D721Med (cell line): ENCODE measurements around the gene CFAP61.

Experiments used
- DNase-seq: peaks from one replicate; pipeline ENCODE4 v3.0.0; 2011; ENCODE audit warnings: low spot score; ENCODE audit not compliant: insufficient read length
- FAIRE-seq: peaks from 2 replicates; lab custom pipeline; 2011; peaks lifted over from hg19 to GRCh38; lab: Jason Lieb, UNC
- TF ChIP-seq, protein P1 (sequence below): IDR thresholded peaks from 2 replicates; pipeline ENCODE4 v1.5.1; 2012; ENCODE audit warnings: mild to moderate bottlenecking, control low read depth; ENCODE audit not compliant: insufficient read depth; ENCODE audit errors: missing control alignments

The CFAP61 gene

DNA sequence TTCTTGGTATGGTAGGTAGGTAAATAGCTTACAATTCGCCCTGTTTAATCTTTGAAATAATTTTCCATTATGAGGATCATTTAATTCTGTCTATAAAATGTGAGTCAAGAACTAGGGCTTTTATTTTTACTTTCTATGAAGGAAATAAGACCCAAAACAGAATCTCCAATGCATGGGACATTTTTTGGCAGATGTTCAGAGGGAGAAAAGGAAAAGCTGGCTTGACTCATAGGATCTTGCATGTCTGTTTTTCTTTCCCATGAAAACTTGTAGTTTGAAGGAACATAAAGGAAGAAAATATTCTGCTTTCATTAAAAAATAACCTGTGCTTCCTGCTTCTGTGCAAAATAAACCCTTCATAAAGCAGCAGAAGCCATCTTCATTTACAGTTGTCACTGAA is 172.5 kb downstream of the CFAP61 start:
- FAIRE-seq (no peak), DNase-seq (no peak)

GRCh38 chr20:20225325-20226043 is 173.2 kb downstream of the CFAP61 start:
- FAIRE-seq = no peak
- DNase-seq = no peak
- TF ChIP-seq, protein P1, sequence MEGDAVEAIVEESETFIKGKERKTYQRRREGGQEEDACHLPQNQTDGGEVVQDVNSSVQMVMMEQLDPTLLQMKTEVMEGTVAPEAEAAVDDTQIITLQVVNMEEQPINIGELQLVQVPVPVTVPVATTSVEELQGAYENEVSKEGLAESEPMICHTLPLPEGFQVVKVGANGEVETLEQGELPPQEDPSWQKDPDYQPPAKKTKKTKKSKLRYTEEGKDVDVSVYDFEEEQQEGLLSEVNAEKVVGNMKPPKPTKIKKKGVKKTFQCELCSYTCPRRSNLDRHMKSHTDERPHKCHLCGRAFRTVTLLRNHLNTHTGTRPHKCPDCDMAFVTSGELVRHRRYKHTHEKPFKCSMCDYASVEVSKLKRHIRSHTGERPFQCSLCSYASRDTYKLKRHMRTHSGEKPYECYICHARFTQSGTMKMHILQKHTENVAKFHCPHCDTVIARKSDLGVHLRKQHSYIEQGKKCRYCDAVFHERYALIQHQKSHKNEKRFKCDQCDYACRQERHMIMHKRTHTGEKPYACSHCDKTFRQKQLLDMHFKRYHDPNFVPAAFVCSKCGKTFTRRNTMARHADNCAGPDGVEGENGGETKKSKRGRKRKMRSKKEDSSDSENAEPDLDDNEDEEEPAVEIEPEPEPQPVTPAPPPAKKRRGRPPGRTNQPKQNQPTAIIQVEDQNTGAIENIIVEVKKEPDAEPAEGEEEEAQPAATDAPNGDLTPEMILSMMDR = no peak

More for the DNA sequence above, 172.5 kb downstream of the CFAP61 start:
- TF ChIP-seq, protein P1 = no peak

GRCh38 chr20:20226554-20226953 is 174.2 kb downstream of the CFAP61 start:
- TF ChIP-seq, protein P1 = no peak
- FAIRE-seq = no peak
- DNase-seq = no peak

DNA sequence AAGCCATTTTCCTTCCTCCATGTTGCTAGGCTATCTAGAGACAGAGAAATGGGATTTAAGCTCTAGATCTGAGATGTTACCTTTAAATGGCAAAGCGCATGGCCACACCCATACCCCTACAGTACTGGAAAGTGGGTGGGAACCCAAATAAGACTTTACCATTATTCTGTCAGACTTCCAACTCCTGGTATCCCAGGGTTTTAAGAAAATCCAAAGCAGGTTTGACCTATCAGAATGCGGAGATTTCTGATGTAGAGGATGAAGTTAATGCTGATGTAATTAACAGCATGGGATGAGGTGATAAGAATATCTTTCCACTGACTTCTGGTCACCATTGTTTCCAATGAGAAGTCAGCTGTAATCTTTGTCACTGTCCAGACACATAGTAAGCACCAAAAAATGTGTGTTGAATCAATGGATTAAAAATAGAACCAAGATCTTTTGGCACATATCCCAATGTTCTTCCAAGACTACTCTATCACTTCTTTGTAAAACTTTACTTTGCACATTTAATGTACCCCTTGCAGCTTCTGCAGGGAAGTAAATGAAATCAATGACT is 174.8 kb downstream of the CFAP61 start:
- TF ChIP-seq, protein P1 = no peak
- DNase-seq (no peak), FAIRE-seq (no peak)

DNA sequence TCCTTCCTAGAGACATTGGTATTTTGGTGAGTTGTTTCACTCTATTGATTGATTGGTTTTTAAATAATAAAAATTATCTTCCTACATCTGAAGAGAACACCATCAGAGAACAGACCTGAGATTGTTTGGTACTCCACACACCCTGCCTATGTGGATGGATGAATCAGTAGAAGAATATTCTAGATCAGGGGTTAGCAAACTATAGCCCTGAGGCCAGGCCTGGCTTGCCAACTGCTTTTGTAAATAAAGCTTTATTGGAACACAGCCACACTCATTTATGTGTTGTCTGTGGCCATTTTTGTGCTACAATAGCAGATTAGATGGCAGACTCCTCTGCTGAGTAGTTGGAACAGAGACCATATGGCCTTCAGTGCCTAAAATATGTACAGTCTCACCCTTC is 176.0 kb downstream of the CFAP61 start:
- TF ChIP-seq, protein P1 = no peak
- DNase-seq (no peak), FAIRE-seq (no peak)

DNA sequence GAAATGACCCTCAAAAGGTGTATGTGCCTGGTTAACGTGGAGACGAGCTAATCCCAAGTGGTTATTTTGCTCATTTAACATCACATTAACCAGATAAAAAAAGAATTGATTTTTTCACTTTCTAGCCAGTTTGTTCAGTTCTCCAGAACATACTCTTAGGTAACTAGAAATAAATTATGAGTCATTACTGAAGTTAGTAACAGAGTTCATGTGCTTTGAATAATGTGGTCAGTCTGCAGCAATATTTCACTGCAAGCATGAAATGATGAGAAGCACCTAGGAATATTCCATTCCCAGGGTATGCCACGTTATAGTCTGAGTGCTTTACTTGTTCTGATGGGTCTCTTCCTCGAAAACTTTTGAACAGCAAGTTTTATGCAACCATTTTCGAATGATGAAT is 177.3 kb downstream of the CFAP61 start:
- no peak for FAIRE-seq
- TF ChIP-seq, protein P1 = no peak
- DNase-seq = no peak

- TF ChIP-seq, protein P1 = no peak
- FAIRE-seq (no peak), DNase-seq (no peak)
Measured at GRCh38 chr20:20230741-20231140, 178.4 kb downstream of the CFAP61 start.
